Keratinocyte (primary cell): ENCODE measurements around the gene MYO1D. TPM values are rescaled to one million over a fixed set of nuclear protein-coding genes. Genes with fewer than 3 reads are reported as not detected.

Source experiments
- DNase-seq: peaks from one replicate; pipeline ENCODE4 v3.0.0-alpha.2; 2011; ENCODE audit warnings: low read depth, missing footprints, low spot score
- FAIRE-seq: peaks from 2 replicates; lab custom pipeline; 2011; peaks lifted over from hg19 to GRCh38; lab: Jason Lieb, UNC
- H2AFZ ChIP-seq: 2 replicates; pipeline ENCODE4 v1.6.0; 2012; ENCODE audit warnings: low read length, control low read depth, inconsistent platforms; ENCODE audit not compliant: control insufficient read depth
- H3K27ac ChIP-seq: 2 replicates; pipeline ENCODE4 v1.5.1; 2011; ENCODE audit warnings: low read length; ENCODE audit not compliant: control insufficient read depth, insufficient read depth
- H3K27me3 ChIP-seq: 3 replicates; pipeline ENCODE4 v1.6.0; 2011; ENCODE audit warnings: low read length; ENCODE audit not compliant: control insufficient read depth, insufficient read depth; ENCODE audit errors: extremely low read depth
- H3K36me3 ChIP-seq, 2 experiments: 2 replicates in 1 of 2; 3 replicates in 1 of 2; pipeline ENCODE4 v1.5.1; 2011; ENCODE audit warnings: low read length in 2 of 2, mild to moderate bottlenecking in 1 of 2; ENCODE audit not compliant: control insufficient read depth in 2 of 2, insufficient read depth in 2 of 2; ENCODE audit errors: extremely low read depth in 1 of 2
- H3K4me1 ChIP-seq: 3 replicates; pipeline ENCODE4 v1.5.1; 2011; ENCODE audit warnings: low read length; ENCODE audit not compliant: control insufficient read depth, insufficient read depth; ENCODE audit errors: extremely low read depth
- H3K4me2 ChIP-seq: 3 replicates; pipeline ENCODE4 v1.6.0; 2011; ENCODE audit warnings: low read depth, low read length; ENCODE audit not compliant: control insufficient read depth, insufficient read depth; ENCODE audit errors: extremely low read depth
- H3K4me3 ChIP-seq, 3 experiments: fragments of 200-600 bp in 1 of 3; sonication (generic) in 1 of 3; 2 replicates in 2 of 3; 3 replicates in 1 of 3; pipeline ENCODE4 v1.5.1; 2011 to 2016; ENCODE audit warnings: low read length in 3 of 3, mild to moderate bottlenecking in 3 of 3, control low read depth in 2 of 3, inconsistent platforms in 1 of 3, low read depth in 1 of 3, mixed read lengths in 1 of 3, mixed run types in 1 of 3, moderate library complexity in 1 of 3; ENCODE audit not compliant: control insufficient read depth in 2 of 3, insufficient read depth in 2 of 3; ENCODE audit errors: extremely low read depth in 1 of 3
- H3K79me2 ChIP-seq: 2 replicates; pipeline ENCODE4 v1.6.0; 2012; ENCODE audit warnings: low read length; ENCODE audit not compliant: control insufficient read depth, insufficient read depth
- H3K9ac ChIP-seq: 3 replicates; pipeline ENCODE4 v1.6.0; 2011; ENCODE audit warnings: low read length; ENCODE audit not compliant: control insufficient read depth, insufficient read depth; ENCODE audit errors: extremely low read depth
- H3K9me1 ChIP-seq: 3 replicates; pipeline ENCODE4 v1.6.0; 2011; ENCODE audit warnings: low read length; ENCODE audit not compliant: control insufficient read depth, insufficient read depth; ENCODE audit errors: extremely low read depth
- H3K9me3 ChIP-seq: 2 replicates; pipeline ENCODE4 v1.5.1; 2012; ENCODE audit warnings: low read depth, low read length; ENCODE audit not compliant: control insufficient read depth
- H4K20me1 ChIP-seq: 3 replicates; pipeline ENCODE4 v1.6.0; 2011; ENCODE audit warnings: low read length; ENCODE audit not compliant: control insufficient read depth, insufficient read depth; ENCODE audit errors: extremely low read depth
- CTCF ChIP-seq, 3 experiments: IDR thresholded peaks in 1 of 3; conservative IDR thresholded peaks in 1 of 3; optimal IDR thresholded peaks in 1 of 3; 2 replicates in 2 of 3; 3 replicates in 1 of 3; pipeline versions ENCODE3 to v1.5.1; 2011; ENCODE audit warnings: low read length in 3 of 3, mild to moderate bottlenecking in 3 of 3, moderate library complexity in 2 of 3, control low read depth in 1 of 3, inconsistent platforms in 1 of 3; ENCODE audit not compliant: insufficient read depth in 2 of 3; ENCODE audit errors: extremely low read depth in 1 of 3
- EZH2 ChIP-seq: IDR thresholded peaks from one replicate; pipeline ENCODE4 v1.6.1; 2012; ENCODE audit warnings: inconsistent platforms, mild to moderate bottlenecking, low read length, moderate library complexity
- dilution Hi-C: fragments of 300-500 bp; cut with MboI; formaldehyde crosslinking; loops from one replicate; pipeline ENCODE4 v1.7.0; 2020; ENCODE audit warnings: low sequenced_read_pairs; ENCODE audit not compliant: extremely low pct_ligation_motif_present
- polyA plus RNA-seq, 5 experiments: library from polyadenylated mRNA; depleted of rRNA in 3 of 5; stranded (reverse) in 3 of 5; stranded (forward) in 1 of 5; unstranded in 1 of 5; fragments of >200 nt; gene quantifications; 1 replicate in 1 of 5; 2 replicates in 3 of 5; 3 replicates in 1 of 5; pipeline versions ENCODE4 v1.2.1 to v1.2.3, GENCODE V29; 2011 to 2012; ENCODE audit warnings: missing spikeins in 2 of 5, low read depth in 1 of 5, low replicate concordance in 1 of 5

The MYO1D gene
- polyA plus RNA-seq, 1 donor (not counting 4 experiments of a cell fraction or from before 2014, with no cell fraction given), result 33.7 TPM

DNA sequence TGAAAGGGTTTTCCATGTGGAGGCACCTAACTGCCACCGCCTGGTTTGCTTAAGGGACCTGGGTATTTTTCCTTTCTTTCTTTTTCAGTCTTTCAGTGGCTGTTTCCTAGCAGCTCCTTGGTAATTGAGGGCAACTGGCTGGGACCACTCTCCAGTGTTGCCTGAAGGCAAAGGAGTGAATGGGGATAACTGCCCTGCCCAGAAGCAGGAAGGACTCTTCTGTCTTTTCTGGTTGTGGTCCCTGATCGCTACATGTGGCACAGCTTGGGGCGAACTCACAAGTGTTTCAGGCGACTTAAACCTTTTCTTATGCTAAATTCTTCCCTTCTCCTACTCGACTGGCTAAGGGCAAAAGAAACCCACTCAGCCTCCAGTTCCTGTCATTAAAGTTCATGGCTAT is 40.9 kb upstream of the MYO1D start:
- no peak for FAIRE-seq

DNA sequence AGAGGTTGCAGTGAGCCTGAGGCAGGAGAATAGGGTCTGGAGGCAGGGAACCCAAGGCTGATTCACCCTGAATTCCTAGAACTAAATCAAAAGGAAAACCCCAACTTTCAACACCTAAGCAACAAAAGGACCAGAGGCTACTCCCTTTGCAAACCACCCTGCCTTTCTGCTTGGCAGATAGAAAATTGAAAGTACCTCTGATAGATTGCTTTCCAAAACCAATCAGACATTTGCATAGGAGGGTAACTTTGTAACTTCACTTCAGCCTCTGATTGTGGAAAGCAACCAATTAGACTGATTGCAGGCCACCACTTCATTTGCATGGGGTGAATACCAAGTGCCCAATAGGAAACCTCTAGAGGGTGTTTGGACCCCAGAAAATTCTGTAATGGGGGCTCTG is 40.2 kb upstream of the MYO1D start:
- no peak overlapping the region for H3K27ac ChIP-seq
- no peak overlapping the region for H3K9ac ChIP-seq
- no peak for TF ChIP-seq CTCF (optimal IDR thresholded peaks at IDR 0.05 in 1 of 3, IDR thresholded peaks at IDR 0.05 in 1 of 3, conservative IDR thresholded peaks at IDR 0.05 in 1 of 3; ENCODE audit: extremely low read depth in 1 of 3, insufficient read depth in 2 of 3, low read length in 3 of 3)
- TF ChIP-seq EZH2, result no peak
- DNase-seq (no peak), FAIRE-seq (no peak)
- H4K20me1 ChIP-seq, result no peaks in the 10 kb centered on the region
- dilution Hi-C loops, result loop anchor here (25.0 kb wide), 1 partner anchor 130 kb away; no protein-coding TSS in a partner anchor
- no peaks in the 10 kb centered on the region for H3K9me1 ChIP-seq
- no peaks in the 10 kb centered on the region for H3K79me2 ChIP-seq
- H3K4me3 ChIP-seq, result no peak overlapping the region
- no peaks in the 10 kb centered on the region for H3K27me3 ChIP-seq
- no peak overlapping the region for H3K4me2 ChIP-seq
- H3K36me3 ChIP-seq, result no peaks in the 10 kb centered on the region
- no peak overlapping the region for H2AFZ ChIP-seq
- peaks cover 1% of the 10 kb centered on the region for H3K4me1 ChIP-seq
- H3K9me3 ChIP-seq, result no peaks in the 10 kb centered on the region

More for the DNA sequence above, 40.9 kb upstream of the MYO1D start:
- no peak for DNase-seq
- Histone ChIP-seq H3K4me1 (no peaks in the 10 kb centered on the region), H3K9ac (no peak overlapping the region), H3K9me1 (no peaks in the 10 kb centered on the region), H3K27ac (no peak overlapping the region), H3K27me3 (no peaks in the 10 kb centered on the region), H3K79me2 (no peaks in the 10 kb centered on the region), H4K20me1 (no peaks in the 10 kb centered on the region), H2AFZ (no peak overlapping the region), H3K4me3 (no peak overlapping the region), H3K9me3 (no peaks in the 10 kb centered on the region), H3K4me2 (no peak overlapping the region), H3K36me3 (no peaks in the 10 kb centered on the region)
- dilution Hi-C loops, result loop anchor here (25.0 kb wide), 1 partner anchor 131 kb away; no protein-coding TSS in a partner anchor
- TF ChIP-seq CTCF (optimal IDR thresholded peaks at IDR 0.05 in 1 of 3, IDR thresholded peaks at IDR 0.05 in 1 of 3, conservative IDR thresholded peaks at IDR 0.05 in 1 of 3; ENCODE audit: extremely low read depth in 1 of 3, insufficient read depth in 2 of 3, low read length in 3 of 3) (no peak), EZH2 (no peak)
